ENCODE results near the gene IQGAP3.

IQGAP3 gene

GRCh38 chr1:156480411-156481192 is 91.8 kb downstream of the IQGAP3 start:
- peak; percentile 76 for DNase-seq (ENCODE audit: low spot score)

- DNase-seq (ENCODE audit: low spot score): no peak
Measured at GRCh38 chr1:156480016-156480370, 92.4 kb downstream of the IQGAP3 start.

- DNase-seq (ENCODE audit: low spot score): no peak
Measured at GRCh38 chr1:156479093-156480015, 93.0 kb downstream of the IQGAP3 start.

GRCh38 chr1:156478250-156478627 is 94.1 kb downstream of the IQGAP3 start:
- DNase-seq (ENCODE audit: low spot score): no peak

GRCh38 chr1:156477526-156478249 is 94.7 kb downstream of the IQGAP3 start:
- no peak for DNase-seq (ENCODE audit: low spot score)

GRCh38 chr1:156476501-156477298 is 95.7 kb downstream of the IQGAP3 start:
- DNase-seq (ENCODE audit: low spot score): no peak

GRCh38 chr1:156475568-156476500 is 96.5 kb downstream of the IQGAP3 start:
- DNase-seq (ENCODE audit: low spot score): peak; percentile 86

Data from hepatic stellate cell (primary cell).